Measurements from ENCODE around the gene CRTC3.
"Not testable (repeated sequence)": the region's sequence is repeated elsewhere in the genome, so short reads cannot be mapped to it uniquely, and the experiment has no call there.

The CRTC3 gene

DNA sequence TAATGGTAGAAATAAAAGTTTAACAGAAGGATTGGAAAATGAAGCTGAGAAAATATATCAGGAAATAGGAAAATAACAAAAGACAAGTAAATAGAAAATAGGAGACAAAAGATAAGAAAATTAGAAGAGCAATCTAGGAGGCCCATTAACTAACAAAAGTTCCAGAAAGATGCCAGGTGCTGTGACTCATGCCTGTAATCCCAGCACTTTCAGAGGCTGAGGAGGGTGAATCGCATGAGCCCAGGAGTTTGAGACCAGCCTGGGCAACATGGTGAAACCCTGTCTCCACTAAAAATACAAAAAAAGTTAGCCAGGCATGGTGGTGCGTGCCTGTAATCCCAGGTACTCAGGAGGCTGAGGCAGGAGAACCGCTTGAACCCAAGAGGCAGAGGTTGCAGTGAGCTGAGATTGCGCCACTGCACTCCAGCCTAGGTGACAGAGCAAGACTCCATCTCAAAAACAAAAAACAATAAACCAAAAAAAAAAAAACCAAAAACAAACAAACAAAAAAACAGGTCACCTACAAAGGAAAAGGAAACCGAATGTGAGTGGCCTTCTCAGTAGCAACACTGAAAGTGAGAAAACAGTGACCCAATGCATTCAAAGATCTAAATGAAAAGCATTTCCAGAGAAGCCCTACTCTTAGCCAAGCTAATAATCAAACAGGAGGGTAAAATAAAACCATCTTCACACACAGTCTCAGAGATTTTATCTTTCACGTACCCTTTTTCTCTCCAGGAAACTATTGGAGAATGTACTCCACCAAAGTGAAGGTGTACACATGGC is 5.5 kb upstream of the CRTC3 start:
- H3K9me3 ChIP-seq (replicated peaks; ENCODE audit: low read length); H3K36me3 ChIP-seq (ENCODE audit: insufficient read depth, low read length); H3K9ac ChIP-seq (ENCODE audit: low read depth, low read length); H3K27me3 ChIP-seq (ENCODE audit: control insufficient read depth, insufficient read depth, low read length); H3K4me2 ChIP-seq (ENCODE audit: low read length); H3K4me3 ChIP-seq (ENCODE audit: low read length): not testable (repeated sequence)
- peaks cover 12% of the 10 kb centered on the region for H3K4me1 ChIP-seq (ENCODE audit: control insufficient read depth, insufficient read depth, low read length)

DNA sequence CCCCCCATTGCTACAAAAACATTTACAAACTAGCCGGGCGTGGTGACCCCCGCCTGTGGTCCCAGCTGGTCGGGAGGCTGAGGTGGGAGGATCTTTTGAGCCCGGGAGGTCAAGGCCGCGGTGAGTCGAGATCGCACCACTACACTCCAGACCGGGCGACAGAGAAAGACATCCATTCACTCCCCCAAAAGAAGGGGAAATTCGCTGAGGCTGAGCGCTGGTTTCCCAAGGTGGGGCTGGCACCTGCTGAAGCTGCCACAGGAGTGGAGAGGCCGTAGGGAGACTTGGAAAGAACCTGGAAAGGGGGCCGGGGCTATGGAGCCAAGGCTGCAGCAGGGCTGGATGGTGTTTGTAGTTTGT is 732 bp upstream of the CRTC3 start:
- Histone ChIP-seq H3K4me3 (ENCODE audit: low read length) (peak overlapping the region; percentile 82), H3K4me2 (ENCODE audit: low read length) (peak overlapping the region; percentile 92), H3K9me3 (replicated peaks; ENCODE audit: low read length) (no peaks in the 10 kb centered on the region), H3K36me3 (ENCODE audit: insufficient read depth, low read length) (no peaks in the 10 kb centered on the region), H3K27me3 (ENCODE audit: control insufficient read depth, insufficient read depth, low read length) (no peaks in the 10 kb centered on the region), H3K4me1 (ENCODE audit: control insufficient read depth, insufficient read depth, low read length) (peaks cover 14% of the 10 kb centered on the region), H3K9ac (ENCODE audit: low read depth, low read length) (peak overlapping the region; percentile 90)

DNA sequence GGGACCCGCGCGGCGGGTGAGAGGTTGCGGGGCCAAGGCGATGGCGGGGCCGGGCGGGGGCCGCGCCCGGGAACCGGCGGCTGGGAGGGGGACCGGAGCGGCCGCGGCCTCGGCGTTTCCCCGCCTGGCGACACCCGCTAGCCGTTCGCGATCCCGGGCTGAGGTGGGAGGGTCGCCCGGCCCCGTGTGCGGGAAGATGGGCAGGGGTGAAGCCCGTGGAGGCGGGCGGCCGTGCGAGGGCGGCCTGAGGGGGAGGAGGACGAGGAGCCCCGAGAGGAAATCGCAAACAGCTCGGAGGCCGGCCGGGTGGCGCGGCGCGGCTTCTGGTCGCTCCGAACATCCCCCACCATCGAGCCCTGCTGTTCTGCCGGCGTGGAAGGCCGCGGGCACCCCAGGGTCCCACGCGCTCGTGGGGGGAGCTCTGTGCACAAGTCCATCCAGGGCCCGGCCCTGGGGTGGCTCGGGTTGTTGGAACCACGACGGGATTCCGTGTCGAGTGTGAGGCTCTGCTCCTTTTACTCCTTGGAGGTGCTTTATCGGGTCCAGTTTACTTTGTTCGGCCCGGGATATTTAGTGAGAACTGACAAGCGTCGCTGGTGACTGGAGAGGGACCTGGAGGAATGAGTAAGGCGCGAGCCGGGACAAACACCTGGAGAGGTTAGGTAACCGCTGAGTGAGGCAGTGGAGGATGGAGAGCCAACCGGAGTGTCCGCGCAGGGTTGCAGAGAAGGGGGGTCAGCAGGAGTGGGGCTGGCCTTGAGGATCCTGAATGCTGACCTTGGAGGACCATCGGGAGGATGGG is 728 bp downstream of the CRTC3 start:
- Histone ChIP-seq H3K4me2 (ENCODE audit: low read length) (peak overlapping the region; percentile 92), H3K36me3 (ENCODE audit: insufficient read depth, low read length) (no peaks in the 10 kb centered on the region), H3K4me3 (ENCODE audit: low read length) (peak overlapping the region; percentile 82), H3K4me1 (ENCODE audit: control insufficient read depth, insufficient read depth, low read length) (peaks cover 14% of the 10 kb centered on the region), H3K9ac (ENCODE audit: low read depth, low read length) (peak overlapping the region; percentile 90), H3K27me3 (ENCODE audit: control insufficient read depth, insufficient read depth, low read length) (no peaks in the 10 kb centered on the region), H3K9me3 (replicated peaks; ENCODE audit: low read length) (no peaks in the 10 kb centered on the region)

DNA sequence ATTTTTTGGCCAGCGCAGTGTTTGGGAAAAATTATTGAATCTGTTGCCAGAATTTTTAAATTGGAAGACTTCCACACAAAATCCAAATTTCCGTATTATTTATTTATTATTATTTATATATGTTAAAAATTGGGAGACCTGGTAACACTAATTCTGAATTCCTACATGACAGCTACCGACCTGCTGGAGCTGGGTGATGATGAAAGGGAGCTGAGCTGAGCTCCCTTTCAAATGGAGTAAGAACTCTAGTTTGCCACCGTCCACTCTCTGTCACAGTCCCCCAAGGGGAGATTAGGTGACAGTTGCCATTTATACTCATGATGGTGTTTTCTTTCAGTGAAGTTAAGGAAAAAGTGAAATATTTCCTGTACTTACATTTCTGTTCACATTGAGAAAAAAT is 1.4 kb downstream of the CRTC3 start:
- Histone ChIP-seq H3K4me1 (ENCODE audit: control insufficient read depth, insufficient read depth, low read length) (peaks cover 14% of the 10 kb centered on the region), H3K27me3 (ENCODE audit: control insufficient read depth, insufficient read depth, low read length) (no peaks in the 10 kb centered on the region), H3K9me3 (replicated peaks; ENCODE audit: low read length) (no peaks in the 10 kb centered on the region), H3K4me3 (ENCODE audit: low read length) (peak overlapping the region; percentile 82), H3K4me2 (ENCODE audit: low read length) (peak overlapping the region; percentile 92), H3K36me3 (ENCODE audit: insufficient read depth, low read length) (no peaks in the 10 kb centered on the region), H3K9ac (ENCODE audit: low read depth, low read length) (peak overlapping the region; percentile 90)

DNA sequence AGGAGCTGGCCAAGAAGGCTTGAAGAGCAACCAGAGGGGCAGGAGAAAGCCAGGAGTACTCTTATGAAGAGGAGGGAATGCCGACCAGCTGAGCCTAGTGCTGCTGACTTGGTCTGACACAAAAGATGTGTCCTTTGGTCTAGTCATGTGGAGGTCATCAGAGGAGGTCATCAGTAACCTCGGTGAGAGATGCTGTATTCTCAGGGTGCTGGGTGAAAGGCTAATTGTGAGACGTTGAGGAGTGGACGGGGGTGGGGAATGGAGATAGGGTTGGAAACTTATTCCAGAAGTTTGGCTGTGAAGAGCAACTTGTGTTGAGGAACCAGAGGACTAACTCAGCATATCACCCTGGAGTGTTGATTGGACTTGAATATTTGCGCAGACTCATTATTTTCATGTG is 5.5 kb downstream of the CRTC3 start:
- Histone ChIP-seq H3K4me3 (ENCODE audit: low read length) (no peak overlapping the region), H3K27me3 (ENCODE audit: control insufficient read depth, insufficient read depth, low read length) (no peaks in the 10 kb centered on the region), H3K9me3 (replicated peaks; ENCODE audit: low read length) (no peaks in the 10 kb centered on the region), H3K9ac (ENCODE audit: low read depth, low read length) (no peak overlapping the region), H3K36me3 (ENCODE audit: insufficient read depth, low read length) (no peaks in the 10 kb centered on the region), H3K4me2 (ENCODE audit: low read length) (no peak overlapping the region), H3K4me1 (ENCODE audit: control insufficient read depth, insufficient read depth, low read length) (peaks cover 7% of the 10 kb centered on the region)

DNA sequence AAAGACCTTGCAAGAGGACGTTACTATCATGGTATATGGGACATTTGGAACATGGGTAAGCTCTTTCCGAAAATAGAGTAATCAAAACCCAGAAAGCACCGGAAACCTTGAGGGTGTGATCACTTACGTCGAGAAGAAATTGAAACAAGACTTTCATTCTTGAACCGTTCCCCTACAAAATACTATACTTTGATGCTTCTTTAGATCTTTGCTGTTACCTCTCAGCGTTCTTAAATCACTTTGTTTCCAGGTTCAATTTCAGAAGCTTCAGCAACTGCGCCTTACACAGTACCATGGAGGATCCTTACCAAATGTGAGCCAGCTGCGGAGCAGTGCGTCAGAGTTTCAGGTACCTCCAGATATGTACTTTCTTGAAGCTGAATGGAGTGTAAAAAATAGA is 10.1 kb downstream of the CRTC3 start:
- H3K27me3 ChIP-seq (ENCODE audit: control insufficient read depth, insufficient read depth, low read length) = no peaks in the 10 kb centered on the region
- H3K4me1 ChIP-seq (ENCODE audit: control insufficient read depth, insufficient read depth, low read length) = no peaks in the 10 kb centered on the region
- H3K9me3 ChIP-seq (replicated peaks; ENCODE audit: low read length) = no peaks in the 10 kb centered on the region
- H3K4me2 ChIP-seq (ENCODE audit: low read length) = no peak overlapping the region
- H3K36me3 ChIP-seq (ENCODE audit: insufficient read depth, low read length) = peaks cover 4% of the 10 kb centered on the region
- H3K9ac ChIP-seq (ENCODE audit: low read depth, low read length) = no peak overlapping the region
- H3K4me3 ChIP-seq (ENCODE audit: low read length) = no peak overlapping the region

DNA sequence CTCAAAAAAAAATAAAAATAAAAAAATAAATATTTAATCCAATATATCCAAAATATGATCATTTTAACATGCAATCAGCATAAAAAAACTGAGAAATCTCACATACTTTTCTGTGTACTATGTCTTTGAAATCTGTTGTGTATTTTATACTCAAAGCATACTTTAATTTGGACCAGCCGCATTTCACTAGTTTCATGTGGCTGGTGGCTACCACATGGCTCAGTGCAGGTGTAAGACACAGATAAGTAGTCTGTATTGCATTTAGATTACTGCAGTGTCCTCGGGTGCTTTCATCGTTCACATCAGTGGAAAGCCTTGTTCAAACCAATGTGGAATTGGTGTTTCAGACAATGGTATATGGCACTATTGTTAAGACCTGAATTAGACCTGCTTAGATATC is 11.0 kb downstream of the CRTC3 start:
- H3K4me3 ChIP-seq (ENCODE audit: low read length) = no peak overlapping the region
- no peaks in the 10 kb centered on the region for H3K4me1 ChIP-seq (ENCODE audit: control insufficient read depth, insufficient read depth, low read length)
- no peak overlapping the region for H3K4me2 ChIP-seq (ENCODE audit: low read length)
- no peak overlapping the region for H3K9ac ChIP-seq (ENCODE audit: low read depth, low read length)
- no peaks in the 10 kb centered on the region for H3K9me3 ChIP-seq (replicated peaks; ENCODE audit: low read length)
- no peaks in the 10 kb centered on the region for H3K27me3 ChIP-seq (ENCODE audit: control insufficient read depth, insufficient read depth, low read length)
- peaks cover 8% of the 10 kb centered on the region for H3K36me3 ChIP-seq (ENCODE audit: insufficient read depth, low read length)

DNA sequence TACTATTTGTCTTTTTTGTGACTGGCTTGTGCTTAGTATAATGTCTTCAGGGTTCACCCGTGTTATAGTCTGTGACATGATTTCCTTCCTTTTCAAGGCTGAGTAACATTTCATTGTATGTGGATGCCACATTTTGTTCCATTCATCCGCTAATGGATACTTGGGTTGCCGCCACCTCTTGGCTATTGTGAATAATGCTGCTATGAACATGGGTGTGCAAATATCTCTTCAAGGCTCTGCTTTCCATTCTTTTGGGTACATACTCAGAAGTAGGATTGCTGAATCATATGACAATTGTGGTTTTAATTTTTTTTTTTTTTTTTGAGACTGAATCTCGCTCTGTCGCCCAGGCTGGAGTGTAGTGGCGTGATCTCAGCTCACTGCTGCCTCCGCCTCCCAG is 15.4 kb downstream of the CRTC3 start:
- peaks cover 8% of the 10 kb centered on the region for H3K36me3 ChIP-seq (ENCODE audit: insufficient read depth, low read length)
- no peak overlapping the region for H3K4me2 ChIP-seq (ENCODE audit: low read length)
- no peak overlapping the region for H3K9ac ChIP-seq (ENCODE audit: low read depth, low read length)
- H3K4me1 ChIP-seq (ENCODE audit: control insufficient read depth, insufficient read depth, low read length) = no peaks in the 10 kb centered on the region
- H3K27me3 ChIP-seq (ENCODE audit: control insufficient read depth, insufficient read depth, low read length) = no peaks in the 10 kb centered on the region
- no peak overlapping the region for H3K4me3 ChIP-seq (ENCODE audit: low read length)
- H3K9me3 ChIP-seq (replicated peaks; ENCODE audit: low read length) = no peaks in the 10 kb centered on the region

DNA sequence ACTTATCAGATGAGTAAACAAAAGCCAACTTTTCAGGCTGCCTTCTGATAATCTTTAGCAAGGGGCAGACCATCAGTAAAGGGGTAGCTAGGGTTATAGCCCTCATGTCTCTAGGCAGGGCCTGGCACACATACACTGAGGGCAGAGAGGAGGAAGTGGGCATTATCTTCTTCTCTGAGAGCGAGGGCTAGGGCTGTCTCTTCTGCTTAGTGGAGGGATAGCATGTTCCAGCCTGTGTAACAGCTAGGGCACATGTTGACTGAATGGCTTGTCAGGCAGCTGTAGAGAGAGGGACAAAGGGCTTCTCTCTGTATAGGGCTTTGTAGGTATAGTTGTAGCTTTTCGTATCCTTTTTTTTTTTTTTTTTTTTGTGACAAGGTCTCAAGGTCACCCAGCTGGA is 17.8 kb downstream of the CRTC3 start:
- Histone ChIP-seq H3K9me3 (replicated peaks; ENCODE audit: low read length) (no peaks in the 10 kb centered on the region), H3K4me3 (ENCODE audit: low read length) (no peak overlapping the region), H3K4me2 (ENCODE audit: low read length) (no peak overlapping the region), H3K4me1 (ENCODE audit: control insufficient read depth, insufficient read depth, low read length) (peaks cover 21% of the 10 kb centered on the region), H3K9ac (ENCODE audit: low read depth, low read length) (no peak overlapping the region), H3K27me3 (ENCODE audit: control insufficient read depth, insufficient read depth, low read length) (no peaks in the 10 kb centered on the region), H3K36me3 (ENCODE audit: insufficient read depth, low read length) (peaks cover 4% of the 10 kb centered on the region)

DNA sequence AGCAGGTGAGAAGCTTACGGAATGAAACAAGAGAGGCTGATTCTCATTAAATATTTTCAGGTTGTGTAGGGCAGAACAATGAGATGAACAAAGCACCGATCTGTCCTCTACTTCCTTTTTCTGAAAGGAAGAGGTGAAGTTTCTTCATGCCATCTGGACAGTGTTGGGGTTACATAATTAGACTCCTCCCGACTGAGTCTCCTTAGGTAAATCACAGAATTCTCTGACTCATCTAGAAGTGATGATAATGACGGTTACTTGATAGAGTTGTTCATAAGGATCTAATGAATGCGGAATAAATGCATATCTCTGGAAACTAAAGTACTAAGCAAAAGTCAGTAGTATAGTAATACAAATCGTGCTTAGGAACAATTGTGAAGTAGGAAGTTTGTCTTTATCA is 21.2 kb downstream of the CRTC3 start:
- Histone ChIP-seq H3K4me3 (ENCODE audit: low read length) (no peak overlapping the region), H3K4me1 (ENCODE audit: control insufficient read depth, insufficient read depth, low read length) (peaks cover 40% of the 10 kb centered on the region), H3K9ac (ENCODE audit: low read depth, low read length) (no peak overlapping the region), H3K27me3 (ENCODE audit: control insufficient read depth, insufficient read depth, low read length) (no peaks in the 10 kb centered on the region), H3K4me2 (ENCODE audit: low read length) (no peak overlapping the region), H3K9me3 (replicated peaks; ENCODE audit: low read length) (no peaks in the 10 kb centered on the region), H3K36me3 (ENCODE audit: insufficient read depth, low read length) (no peaks in the 10 kb centered on the region)

DNA sequence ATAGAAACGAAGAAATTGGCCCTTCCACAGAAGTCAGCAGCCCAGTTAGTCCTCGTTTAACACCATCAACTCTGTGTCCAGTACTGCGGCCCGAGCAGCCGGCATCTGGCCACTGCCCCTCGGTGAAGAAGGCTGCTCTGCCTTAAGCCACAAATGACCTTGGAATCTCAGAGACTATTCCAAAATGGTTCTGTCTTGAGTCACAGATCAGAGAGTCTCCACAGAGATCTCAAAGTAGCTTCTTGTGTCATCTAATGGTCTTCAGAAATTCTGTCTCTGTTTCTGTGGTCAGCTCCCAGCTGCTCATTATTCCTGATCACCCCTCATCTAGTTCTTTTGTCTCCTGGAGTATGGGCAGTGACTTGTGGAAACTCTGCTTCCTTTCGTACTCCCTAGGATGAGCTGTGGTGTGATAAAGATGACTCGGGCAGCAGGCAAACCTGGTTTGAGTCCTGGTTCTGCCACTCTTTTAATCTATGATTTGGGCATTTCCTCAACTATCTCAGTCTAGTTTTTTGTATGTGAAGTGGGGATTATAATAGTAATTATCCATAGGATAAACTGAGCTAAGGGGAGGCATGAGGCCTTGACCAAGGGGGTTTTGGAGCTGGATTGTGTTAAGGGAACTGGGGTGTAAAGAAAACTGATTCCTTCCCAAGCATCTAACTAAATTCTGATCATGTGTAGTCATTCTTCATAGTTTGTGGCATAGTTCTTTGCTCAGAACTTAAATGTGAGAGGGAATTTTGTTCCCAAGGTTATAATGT is 22.6 kb downstream of the CRTC3 start:
- Histone ChIP-seq H3K9me3 (replicated peaks; ENCODE audit: low read length) (no peaks in the 10 kb centered on the region), H3K4me3 (ENCODE audit: low read length) (peak overlapping the region; percentile 34), H3K36me3 (ENCODE audit: insufficient read depth, low read length) (no peaks in the 10 kb centered on the region), H3K4me1 (ENCODE audit: control insufficient read depth, insufficient read depth, low read length) (peaks cover 51% of the 10 kb centered on the region), H3K9ac (ENCODE audit: low read depth, low read length) (peak overlapping the region; percentile 85), H3K4me2 (ENCODE audit: low read length) (peak overlapping the region; percentile 68), H3K27me3 (ENCODE audit: control insufficient read depth, insufficient read depth, low read length) (no peaks in the 10 kb centered on the region)
